ENCODE results near the gene SPINDOC. TPM values are rescaled to one million over a fixed set of nuclear protein-coding genes. Genes with fewer than 3 reads are reported as not detected.

The SPINDOC gene
- total RNA-seq, 1 experiment from 2014 or later: 121 TPM

DNA sequence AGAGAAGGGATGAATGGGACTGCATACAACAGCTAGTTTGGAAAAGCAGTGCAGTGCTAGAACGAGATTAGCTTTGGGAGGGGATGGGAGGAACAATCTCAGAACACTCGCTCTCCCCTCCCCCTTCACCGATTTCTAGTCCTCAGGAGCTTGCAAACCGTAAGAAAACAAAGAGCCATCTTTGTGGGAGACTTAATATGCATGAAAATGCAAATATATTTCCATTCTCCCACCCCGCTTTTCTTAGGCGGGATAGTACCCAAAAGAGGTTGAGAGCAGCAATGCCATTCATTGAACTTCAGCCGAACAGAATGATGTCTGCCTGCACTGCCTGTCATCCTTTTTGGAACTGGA lies 1.1 kb downstream of the SPINDOC start:
- H2BK12ac ChIP-seq (ENCODE audit: insufficient read length, low read depth, low read length): no peak overlapping the region
- no peak overlapping the region for H2BK20ac ChIP-seq (ENCODE audit: low read depth, low read length, poor library complexity, severe bottlenecking)
- H3K23me2 ChIP-seq (ENCODE audit: insufficient read length, low read depth, low read length, poor library complexity, severe bottlenecking): peaks cover 10% of the 10 kb centered on the region
- WGBS (ENCODE audit: extremely low coverage, insufficient read length, low lambda C conversion rate): no CpG with 5 or more reads among the region's 7 CpGs
- Mint-ChIP-seq H3K36me3 (ENCODE audit: insufficient read depth in 1 of 3, low read depth in 3 of 3) (peaks cover 28 to 46% (median 42%) of the 10 kb centered on the region in 3 experiments; a peak in 6 of 7 replicates), H3K4me1 (peaks cover 34 to 35% of the 10 kb centered on the region in 2 experiments), H3K27ac (peak overlapping the region in 2 of 3 experiments; percentile 40 to 68; a peak in 2 of 7 replicates), H3K4me3 (peak overlapping the region; percentile 86 to 92), H3K9me3 (no peaks in the 10 kb centered on the region), H3K27me3 (ENCODE audit: low read depth) (peaks cover 8% of the 10 kb centered on the region; the same call in 1 of the 2 replicates)
- no peak overlapping the region for H4K5ac ChIP-seq (ENCODE audit: insufficient read length, low read depth, low read length)
- H3K9ac ChIP-seq (ENCODE audit: extremely low read depth, insufficient read length, low read length): peak overlapping the region; percentile 84
- H4K8ac ChIP-seq (replicated peaks; ENCODE audit: insufficient read length, low read depth, low read length): no peak overlapping the region
- H4K91ac ChIP-seq (ENCODE audit: insufficient read length, low read depth, low read length): no peak overlapping the region
- no peak overlapping the region for H2AK5ac ChIP-seq (ENCODE audit: insufficient read length, low read length)
- peaks cover 7% of the 10 kb centered on the region for H3K79me1 ChIP-seq (ENCODE audit: insufficient read depth, low read depth, low read length, poor library complexity, severe bottlenecking)
- peak overlapping the region; percentile 77 for H3K14ac ChIP-seq (ENCODE audit: insufficient read depth, low read length)
- H2BK120ac ChIP-seq (ENCODE audit: low read depth, low read length, poor library complexity, severe bottlenecking): no peak overlapping the region
- H3K4me1 ChIP-seq (ENCODE audit: insufficient read depth, low read length): peaks cover 3% of the 10 kb centered on the region; the same call in 1 of the 2 replicates
- no peak overlapping the region for H3K27ac ChIP-seq (ENCODE audit: insufficient read length, low read depth, low read length)
- H3K4ac ChIP-seq (ENCODE audit: low read depth, low read length): no peak overlapping the region
- no peak for DNase-seq
- peaks cover 3% of the 10 kb centered on the region for H4K20me1 ChIP-seq (ENCODE audit: control insufficient read depth, insufficient read depth, insufficient read length)
- no peak overlapping the region for H2AFZ ChIP-seq (ENCODE audit: low read length)
- H3K9me3 ChIP-seq (ENCODE audit: control insufficient read depth, low read depth, low read length): no peaks in the 10 kb centered on the region
- H3K23ac ChIP-seq (ENCODE audit: insufficient read length, low read depth, low read length): no peak overlapping the region
- TF ChIP-seq, protein P1, sequence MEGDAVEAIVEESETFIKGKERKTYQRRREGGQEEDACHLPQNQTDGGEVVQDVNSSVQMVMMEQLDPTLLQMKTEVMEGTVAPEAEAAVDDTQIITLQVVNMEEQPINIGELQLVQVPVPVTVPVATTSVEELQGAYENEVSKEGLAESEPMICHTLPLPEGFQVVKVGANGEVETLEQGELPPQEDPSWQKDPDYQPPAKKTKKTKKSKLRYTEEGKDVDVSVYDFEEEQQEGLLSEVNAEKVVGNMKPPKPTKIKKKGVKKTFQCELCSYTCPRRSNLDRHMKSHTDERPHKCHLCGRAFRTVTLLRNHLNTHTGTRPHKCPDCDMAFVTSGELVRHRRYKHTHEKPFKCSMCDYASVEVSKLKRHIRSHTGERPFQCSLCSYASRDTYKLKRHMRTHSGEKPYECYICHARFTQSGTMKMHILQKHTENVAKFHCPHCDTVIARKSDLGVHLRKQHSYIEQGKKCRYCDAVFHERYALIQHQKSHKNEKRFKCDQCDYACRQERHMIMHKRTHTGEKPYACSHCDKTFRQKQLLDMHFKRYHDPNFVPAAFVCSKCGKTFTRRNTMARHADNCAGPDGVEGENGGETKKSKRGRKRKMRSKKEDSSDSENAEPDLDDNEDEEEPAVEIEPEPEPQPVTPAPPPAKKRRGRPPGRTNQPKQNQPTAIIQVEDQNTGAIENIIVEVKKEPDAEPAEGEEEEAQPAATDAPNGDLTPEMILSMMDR (conservative IDR thresholded peaks at IDR 0.05): no peak
- H3K56ac ChIP-seq (ENCODE audit: insufficient read length, low read depth, low read length): no peak overlapping the region
- no peak overlapping the region for H3K18ac ChIP-seq (ENCODE audit: insufficient read length, low read depth, low read length)
- no peaks in the 10 kb centered on the region for H3K27me3 ChIP-seq (ENCODE audit: insufficient read depth, low read length)
- no peak overlapping the region for H2BK15ac ChIP-seq (ENCODE audit: low read depth, low read length)
- no peak overlapping the region for H3T11ph ChIP-seq (ENCODE audit: low read length)
- H3K79me2 ChIP-seq (ENCODE audit: insufficient read depth, low read length): peaks cover 20% of the 10 kb centered on the region
- H2BK5ac ChIP-seq (ENCODE audit: insufficient read length, low read length): no peak overlapping the region
- H3K4me2 ChIP-seq (ENCODE audit: insufficient read depth, insufficient read length, low read length): peak overlapping the region; percentile 99

Data from H9 (cell line).